Bronchial epithelial cell (primary cell): ENCODE results near the gene ETV3. TPM values are rescaled to one million over a fixed set of nuclear protein-coding genes. Genes with fewer than 3 reads are reported as not detected.

Experiments
- DNase-seq: peaks from one replicate; pipeline ENCODE4 v3.0.0-alpha.2; 2010; ENCODE audit warnings: low read depth
- FAIRE-seq: peaks from 2 replicates; lab custom pipeline; 2011; peaks lifted over from hg19 to GRCh38; lab: Jason Lieb, UNC
- H3K27me3 ChIP-seq: 2 replicates; pipeline ENCODE4 v1.5.1; 2011; ENCODE audit warnings: low read length; ENCODE audit not compliant: control insufficient read depth, insufficient read depth
- H3K36me3 ChIP-seq: 2 replicates; pipeline ENCODE4 v1.5.1; 2011; ENCODE audit warnings: low read length; ENCODE audit not compliant: control insufficient read depth, insufficient read depth
- H3K4me3 ChIP-seq: 2 replicates; pipeline ENCODE4 v1.5.1; 2011; ENCODE audit warnings: mild to moderate bottlenecking, low read depth, low read length, control low read depth
- CTCF ChIP-seq: IDR thresholded peaks from 2 replicates; pipeline ENCODE4 v1.5.1; 2011; ENCODE audit warnings: mild to moderate bottlenecking, moderate library complexity, low read length, control low read depth, inconsistent platforms; ENCODE audit not compliant: insufficient read depth, severe bottlenecking
- total RNA-seq: library from RNA; depleted of rRNA; stranded (reverse); fragments of >200 nt; gene quantifications from 2 replicates; pipeline ENCODE4 v1.2.1, GENCODE V29; 2014

Gene ETV3
- total RNA-seq, 1 donor from 2014 or later: 17.1 TPM

GRCh38 chr1:157085421-157085820 is 52.8 kb downstream of the ETV3 start:
- DNase-seq: no peak
- no peak for FAIRE-seq
- TF ChIP-seq CTCF: no peak
- no peak overlapping the region for H3K4me3 ChIP-seq
- H3K27me3 ChIP-seq: no peaks in the 10 kb centered on the region
- H3K36me3 ChIP-seq: no peaks in the 10 kb centered on the region

GRCh38 chr1:157084720-157085119 is 53.5 kb downstream of the ETV3 start:
- no peak for TF ChIP-seq CTCF
- H3K27me3 ChIP-seq: no peaks in the 10 kb centered on the region
- no peak overlapping the region for H3K4me3 ChIP-seq
- FAIRE-seq (no peak), DNase-seq (no peak)
- no peaks in the 10 kb centered on the region for H3K36me3 ChIP-seq

GRCh38 chr1:157081707-157082106 is 56.5 kb downstream of the ETV3 start:
- no peak for DNase-seq
- no peaks in the 10 kb centered on the region for H3K36me3 ChIP-seq
- no peak overlapping the region for H3K4me3 ChIP-seq
- no peaks in the 10 kb centered on the region for H3K27me3 ChIP-seq
- TF ChIP-seq CTCF: no peak
- no peak for FAIRE-seq

- no peak for TF ChIP-seq CTCF
- Histone ChIP-seq H3K36me3 (no peaks in the 10 kb centered on the region), H3K4me3 (no peak overlapping the region), H3K27me3 (no peaks in the 10 kb centered on the region)
- DNase-seq (no peak), FAIRE-seq (no peak)
These were observed 57.5 kb downstream of the ETV3 start for GRCh38 chr1:157080714-157081113.

- no peak for DNase-seq
- no peaks in the 10 kb centered on the region for H3K36me3 ChIP-seq
- no peak for TF ChIP-seq CTCF
- H3K27me3 ChIP-seq: no peaks in the 10 kb centered on the region
- H3K4me3 ChIP-seq: no peak overlapping the region
- no peak for FAIRE-seq
These were observed 60.8 kb downstream of the ETV3 start for GRCh38 chr1:157077394-157077793.

GRCh38 chr1:157073944-157074685 is 64.1 kb downstream of the ETV3 start:
- Histone ChIP-seq H3K36me3 (no peaks in the 10 kb centered on the region), H3K4me3 (no peak overlapping the region), H3K27me3 (no peaks in the 10 kb centered on the region)
- FAIRE-seq (no peak), DNase-seq (peak; percentile 69)
- peak; percentile 79 for TF ChIP-seq CTCF
